RWPE2 (cell line): ENCODE results near the gene ANTXRL.
"Not testable (repeated sequence)": the region's sequence is repeated elsewhere in the genome, so short reads cannot be mapped to it uniquely, and the experiment has no call there.

Source experiments
- ATAC-seq: fragments of 200-7000 bp; cut with Tn5 transposase; 3 replicates; pipeline ENCODE4 v1.9.1; 2021; ENCODE audit warnings: low read depth
- DNase-seq: peaks from one replicate; pipeline ENCODE4 v3.0.0-alpha.2; 2020; ENCODE audit warnings: low spot score
- H3K27ac ChIP-seq: fragments of 450-650 bp; 2 replicates; pipeline ENCODE4 v1.5.1; 2017; ENCODE audit warnings: mild to moderate bottlenecking; ENCODE audit not compliant: poor library complexity, severe bottlenecking
- H3K27me3 ChIP-seq: fragments of 250-450 bp; sonication (Bioruptor Pico); 2 replicates; pipeline ENCODE4 v1.5.1; 2021; ENCODE audit warnings: mild to moderate bottlenecking, moderate library complexity; ENCODE audit not compliant: insufficient read depth, poor library complexity, severe bottlenecking
- H3K36me3 ChIP-seq: fragments of 250-450 bp; sonication (Bioruptor Pico); 2 replicates; pipeline ENCODE4 v1.5.1; 2020; ENCODE audit warnings: low read depth, mild to moderate bottlenecking, moderate library complexity
- H3K4me1 ChIP-seq: fragments of 250-450 bp; sonication (Bioruptor Pico); 2 replicates; pipeline ENCODE4 v1.5.1; 2021; ENCODE audit warnings: mild to moderate bottlenecking, moderate library complexity; ENCODE audit not compliant: insufficient read depth, poor library complexity, severe bottlenecking
- H3K4me3 ChIP-seq: fragments of 250-450 bp; sonication (Bioruptor Pico); 2 replicates; pipeline ENCODE4 v1.5.1; 2021; ENCODE audit warnings: mild to moderate bottlenecking, moderate library complexity; ENCODE audit not compliant: severe bottlenecking
- H3K9me3 ChIP-seq: fragments of 250-450 bp; sonication (Bioruptor Pico); 2 replicates; pipeline ENCODE4 v1.5.1; 2021; ENCODE audit warnings: mild to moderate bottlenecking, moderate library complexity; ENCODE audit not compliant: severe bottlenecking
- TF ChIP-seq, protein P1 (sequence below): fragments of 450-650 bp; IDR thresholded peaks from one replicate; pipeline ENCODE4 v1.5.1; 2017; ENCODE audit warnings: mild to moderate bottlenecking, moderate library complexity; ENCODE audit not compliant: poor library complexity, severe bottlenecking

Gene ANTXRL

DNA sequence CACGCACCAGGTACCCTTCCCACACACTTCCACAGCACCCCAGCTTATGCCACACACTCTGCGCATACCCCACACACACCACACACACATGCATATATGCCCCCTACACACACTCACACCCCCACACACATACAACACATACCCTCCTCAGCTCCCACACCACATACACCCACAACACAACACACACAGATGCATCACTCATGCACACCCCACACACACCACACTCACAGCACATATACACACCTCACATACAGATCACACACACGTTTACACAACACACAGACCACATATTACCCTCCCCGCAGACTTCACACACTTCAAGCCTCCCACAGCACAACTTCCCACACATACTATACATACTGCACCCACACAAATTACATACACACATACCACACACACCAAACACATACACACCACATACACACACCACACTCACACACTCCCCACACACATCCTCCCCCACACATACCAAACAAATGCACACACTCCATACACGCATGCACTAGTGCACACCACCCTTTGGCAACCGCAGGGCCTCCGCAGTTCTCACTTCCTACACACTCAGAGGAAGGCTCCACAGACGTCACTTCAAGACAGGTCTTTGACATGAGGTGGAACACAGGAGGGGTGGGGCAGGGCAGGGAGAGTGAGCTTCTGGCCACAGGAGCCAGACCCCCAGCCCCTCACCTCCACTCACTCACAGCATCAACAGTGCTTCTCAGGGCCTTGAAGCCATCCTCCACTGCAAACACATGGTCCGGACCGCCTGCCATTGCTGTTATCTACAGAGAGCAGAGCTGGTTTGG, 18.5 kb upstream of the ANTXRL start:
- DNase-seq (no peak), ATAC-seq (no peak)
- Histone ChIP-seq H3K36me3 (no peaks in the 10 kb centered on the region), H3K9me3 (no peaks in the 10 kb centered on the region), H3K27me3 (no peaks in the 10 kb centered on the region), H3K4me3 (no peak overlapping the region), H3K27ac (no peak overlapping the region), H3K4me1 (no peaks in the 10 kb centered on the region)
- TF ChIP-seq, protein P1, sequence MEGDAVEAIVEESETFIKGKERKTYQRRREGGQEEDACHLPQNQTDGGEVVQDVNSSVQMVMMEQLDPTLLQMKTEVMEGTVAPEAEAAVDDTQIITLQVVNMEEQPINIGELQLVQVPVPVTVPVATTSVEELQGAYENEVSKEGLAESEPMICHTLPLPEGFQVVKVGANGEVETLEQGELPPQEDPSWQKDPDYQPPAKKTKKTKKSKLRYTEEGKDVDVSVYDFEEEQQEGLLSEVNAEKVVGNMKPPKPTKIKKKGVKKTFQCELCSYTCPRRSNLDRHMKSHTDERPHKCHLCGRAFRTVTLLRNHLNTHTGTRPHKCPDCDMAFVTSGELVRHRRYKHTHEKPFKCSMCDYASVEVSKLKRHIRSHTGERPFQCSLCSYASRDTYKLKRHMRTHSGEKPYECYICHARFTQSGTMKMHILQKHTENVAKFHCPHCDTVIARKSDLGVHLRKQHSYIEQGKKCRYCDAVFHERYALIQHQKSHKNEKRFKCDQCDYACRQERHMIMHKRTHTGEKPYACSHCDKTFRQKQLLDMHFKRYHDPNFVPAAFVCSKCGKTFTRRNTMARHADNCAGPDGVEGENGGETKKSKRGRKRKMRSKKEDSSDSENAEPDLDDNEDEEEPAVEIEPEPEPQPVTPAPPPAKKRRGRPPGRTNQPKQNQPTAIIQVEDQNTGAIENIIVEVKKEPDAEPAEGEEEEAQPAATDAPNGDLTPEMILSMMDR, result no peak

DNA sequence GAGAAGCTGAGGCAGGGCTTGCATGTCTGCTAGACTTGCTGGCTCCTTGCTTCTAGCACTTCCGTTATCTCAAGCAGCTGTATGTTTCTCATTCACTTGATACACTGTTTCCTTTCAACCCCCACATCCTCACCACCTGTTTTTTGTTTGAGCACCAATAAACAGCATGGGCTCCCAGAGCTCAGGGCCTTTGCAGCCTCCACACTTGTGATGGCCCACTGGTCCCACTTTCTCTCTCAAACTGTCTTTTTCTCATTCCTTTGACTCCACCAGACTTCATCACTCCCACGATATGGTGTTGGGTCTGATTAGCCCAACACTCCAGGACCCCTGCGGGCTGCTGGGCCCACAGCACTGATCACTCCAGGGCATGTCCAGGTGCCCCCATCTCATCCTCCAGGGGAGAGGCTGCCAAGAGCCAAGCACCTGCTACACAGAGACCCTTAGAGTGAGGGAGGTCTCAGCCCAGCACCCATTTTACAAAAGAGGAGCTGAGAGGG, 17.2 kb upstream of the ANTXRL start:
- H3K27ac ChIP-seq, DNase-seq, H3K4me3 ChIP-seq, ATAC-seq, H3K9me3 ChIP-seq, H3K4me1 ChIP-seq, H3K36me3 ChIP-seq, H3K27me3 ChIP-seq: not testable (repeated sequence)

DNA sequence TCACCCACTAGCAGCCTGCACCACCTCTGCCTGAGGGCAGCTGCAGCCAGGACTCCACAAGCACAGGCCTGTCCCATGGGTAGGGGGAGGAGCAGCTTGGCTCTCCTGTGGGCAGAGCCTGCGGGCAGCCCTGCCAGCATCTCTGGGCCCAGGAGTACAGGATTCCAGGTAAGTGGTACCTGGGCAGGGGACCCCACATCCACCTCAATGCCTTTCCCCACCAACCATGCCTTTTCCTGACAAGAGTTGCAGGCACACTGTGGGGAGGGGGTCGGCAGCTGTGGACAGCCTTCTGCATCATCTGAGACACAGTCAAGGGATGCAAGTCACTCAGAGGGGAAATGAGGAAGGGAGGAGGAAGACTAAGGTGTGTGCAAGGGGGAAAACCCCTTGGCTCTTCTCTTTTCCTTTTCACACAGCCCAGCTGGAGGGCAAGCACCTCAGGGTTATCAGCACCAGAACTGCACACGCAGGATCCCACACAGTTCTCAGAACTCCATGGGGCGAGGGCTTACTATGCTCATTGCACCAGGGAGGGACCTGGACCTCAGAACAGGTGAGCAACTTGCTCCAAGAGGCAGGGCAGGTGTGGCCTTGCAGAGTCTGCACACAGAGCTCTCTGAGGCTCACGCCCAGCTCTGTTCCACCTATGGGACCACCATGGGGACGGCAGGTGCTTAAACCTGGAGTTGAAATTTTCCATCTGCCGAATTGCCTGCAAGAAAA, 16.5 kb upstream of the ANTXRL start:
- TF ChIP-seq, protein P1, result no peak
- DNase-seq, result no peak
- no peaks in the 10 kb centered on the region for H3K4me1 ChIP-seq
- no peaks in the 10 kb centered on the region for H3K9me3 ChIP-seq
- no peaks in the 10 kb centered on the region for H3K36me3 ChIP-seq
- peak; percentile 35; the same call in 1 of the 3 replicates for ATAC-seq
- no peaks in the 10 kb centered on the region for H3K27me3 ChIP-seq
- H3K27ac ChIP-seq, result no peak overlapping the region
- no peak overlapping the region for H3K4me3 ChIP-seq

DNA sequence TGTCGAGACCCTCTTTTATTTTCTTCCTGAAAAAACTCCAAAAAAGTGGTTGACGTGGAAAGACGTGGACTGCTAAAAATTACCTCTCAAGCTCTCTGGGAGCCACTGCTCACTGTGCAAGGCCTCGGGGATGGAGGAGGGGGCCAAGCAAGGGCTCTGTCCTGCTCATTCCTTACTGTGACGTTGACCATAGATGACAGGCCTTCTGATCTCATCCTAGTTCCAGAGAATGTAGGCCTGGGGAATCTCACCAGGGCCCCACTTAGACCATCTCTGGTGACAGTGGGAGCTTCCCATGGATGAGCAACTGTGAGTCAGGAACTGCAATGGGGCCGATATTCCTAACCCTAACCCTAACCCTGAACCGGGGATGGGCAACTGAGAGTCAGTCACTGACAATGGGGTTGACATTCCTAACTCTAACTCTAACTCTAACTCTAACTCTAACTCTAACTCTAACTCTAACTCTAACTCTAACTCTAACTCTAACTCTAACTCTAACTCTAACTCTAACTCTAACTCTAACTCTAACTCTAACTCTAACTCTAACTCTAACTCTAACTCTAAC, 15.8 kb upstream of the ANTXRL start:
- not testable (repeated sequence) for H3K36me3 ChIP-seq, H3K9me3 ChIP-seq, H3K4me3 ChIP-seq, DNase-seq, H3K4me1 ChIP-seq, H3K27me3 ChIP-seq, H3K27ac ChIP-seq, ATAC-seq

DNA sequence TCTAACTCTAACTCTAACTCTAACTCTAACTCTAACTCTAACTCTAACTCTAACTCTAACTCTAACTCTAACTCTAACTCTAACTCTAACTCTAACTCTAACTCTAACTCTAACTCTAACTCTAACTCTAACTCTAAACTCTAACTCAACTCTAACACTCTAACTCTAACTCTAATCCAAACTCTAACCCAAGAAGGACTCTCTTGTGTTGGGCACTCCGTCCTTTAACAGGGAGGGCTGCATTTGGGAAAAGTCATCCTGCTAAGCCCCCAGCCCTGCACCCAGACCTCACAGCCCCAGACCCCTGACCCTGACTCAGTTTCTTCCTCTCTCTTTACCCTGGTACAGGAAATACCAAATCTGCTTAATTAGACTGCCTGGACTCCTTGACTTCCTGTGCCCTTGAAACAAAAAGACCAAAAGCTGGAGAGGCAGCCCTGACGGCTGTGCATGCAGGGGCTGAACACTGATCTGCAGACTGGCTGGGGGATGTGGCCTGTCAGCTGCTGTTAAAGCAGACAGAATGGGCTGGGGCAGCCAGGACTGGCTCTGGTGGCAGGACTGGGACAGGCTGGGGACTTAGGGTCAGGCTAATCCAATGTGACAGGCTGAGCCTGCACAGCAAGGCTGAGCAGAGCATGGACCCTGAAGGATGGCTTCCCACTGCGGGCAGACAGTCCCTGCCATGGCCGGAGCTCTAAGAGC, 14.8 kb upstream of the ANTXRL start:
- H3K4me1 ChIP-seq, ATAC-seq, H3K36me3 ChIP-seq, DNase-seq, H3K4me3 ChIP-seq, H3K27me3 ChIP-seq, H3K27ac ChIP-seq, H3K9me3 ChIP-seq: not testable (repeated sequence)
